HFF-Myc (cell line): ENCODE data around the gene TOP3B.

Experiments used
- DNase-seq: peaks from one replicate; pipeline ENCODE4 v3.0.0-alpha.2; 2011; ENCODE audit warnings: low read depth; ENCODE audit errors: extremely low read depth
- H3K4me3 ChIP-seq: replicated peaks from 2 replicates; pipeline ENCODE4 v1.5.1; 2011; ENCODE audit warnings: low read depth, mild to moderate bottlenecking, control low read depth, low read length
- TF ChIP-seq, protein P1 (sequence below): IDR thresholded peaks from 2 replicates; pipeline ENCODE4 v1.5.1; 2012; ENCODE audit warnings: mild to moderate bottlenecking, low read depth, low read length, control low read depth; ENCODE audit errors: missing control alignments

TOP3B gene

GRCh38 chr22:21932347-21932746, 50.2 kb downstream of the TOP3B start:
- no peak overlapping the region for H3K4me3 ChIP-seq
- TF ChIP-seq, protein P1, sequence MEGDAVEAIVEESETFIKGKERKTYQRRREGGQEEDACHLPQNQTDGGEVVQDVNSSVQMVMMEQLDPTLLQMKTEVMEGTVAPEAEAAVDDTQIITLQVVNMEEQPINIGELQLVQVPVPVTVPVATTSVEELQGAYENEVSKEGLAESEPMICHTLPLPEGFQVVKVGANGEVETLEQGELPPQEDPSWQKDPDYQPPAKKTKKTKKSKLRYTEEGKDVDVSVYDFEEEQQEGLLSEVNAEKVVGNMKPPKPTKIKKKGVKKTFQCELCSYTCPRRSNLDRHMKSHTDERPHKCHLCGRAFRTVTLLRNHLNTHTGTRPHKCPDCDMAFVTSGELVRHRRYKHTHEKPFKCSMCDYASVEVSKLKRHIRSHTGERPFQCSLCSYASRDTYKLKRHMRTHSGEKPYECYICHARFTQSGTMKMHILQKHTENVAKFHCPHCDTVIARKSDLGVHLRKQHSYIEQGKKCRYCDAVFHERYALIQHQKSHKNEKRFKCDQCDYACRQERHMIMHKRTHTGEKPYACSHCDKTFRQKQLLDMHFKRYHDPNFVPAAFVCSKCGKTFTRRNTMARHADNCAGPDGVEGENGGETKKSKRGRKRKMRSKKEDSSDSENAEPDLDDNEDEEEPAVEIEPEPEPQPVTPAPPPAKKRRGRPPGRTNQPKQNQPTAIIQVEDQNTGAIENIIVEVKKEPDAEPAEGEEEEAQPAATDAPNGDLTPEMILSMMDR: no peak
- DNase-seq: no peak

GRCh38 chr22:21931056-21931455, 51.5 kb downstream of the TOP3B start:
- H3K4me3 ChIP-seq: no peak overlapping the region
- no peak for DNase-seq
- TF ChIP-seq, protein P1: no peak

GRCh38 chr22:21929253-21929652, 53.3 kb downstream of the TOP3B start:
- no peak overlapping the region for H3K4me3 ChIP-seq
- TF ChIP-seq, protein P1: no peak
- no peak for DNase-seq

GRCh38 chr22:21928048-21928447, 54.5 kb downstream of the TOP3B start:
- no peak for DNase-seq
- TF ChIP-seq, protein P1: no peak

GRCh38 chr22:21927174-21927823, 55.3 kb downstream of the TOP3B start:
- no peak overlapping the region for H3K4me3 ChIP-seq

More at GRCh38 chr22:21928048-21928447, 54.5 kb downstream of the TOP3B start:
- no peak overlapping the region for H3K4me3 ChIP-seq

DNA sequence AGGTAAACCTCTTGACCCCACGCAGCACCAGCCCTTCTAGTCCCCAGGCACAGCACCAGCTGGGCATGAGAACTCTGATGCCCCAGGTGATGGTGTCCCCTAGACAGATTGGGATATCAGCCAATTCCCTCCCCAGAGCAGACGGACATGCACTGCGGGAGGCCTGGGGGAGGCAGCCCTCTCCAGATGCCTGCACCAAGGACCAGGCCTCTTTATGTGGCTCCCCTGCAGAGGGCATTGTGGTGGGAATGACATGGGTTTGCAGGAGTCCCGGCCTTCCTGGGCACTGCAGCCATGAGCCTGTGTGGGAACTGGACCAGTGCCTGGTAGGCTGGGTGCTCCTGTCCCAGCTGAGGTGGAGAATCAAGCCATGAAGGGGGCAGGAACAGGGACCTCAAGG, 55.9 kb downstream of the TOP3B start:
- DNase-seq: no peak
- TF ChIP-seq, protein P1: no peak
- H3K4me3 ChIP-seq: no peak overlapping the region

More at GRCh38 chr22:21927174-21927823, 55.3 kb downstream of the TOP3B start:
- TF ChIP-seq, protein P1: no peak
- no peak for DNase-seq

- TF ChIP-seq, protein P1: no peak
- no peak for DNase-seq
- H3K4me3 ChIP-seq: no peak overlapping the region
Measured at GRCh38 chr22:21923163-21923561, 59.4 kb downstream of the TOP3B start.
